ENCODE results near the gene PTPRN2. TPM values are rescaled to one million over a fixed set of nuclear protein-coding genes. Genes with fewer than 3 reads are reported as not detected.
"Not testable (repeated sequence)": the region's sequence is repeated elsewhere in the genome, so short reads cannot be mapped to it uniquely, and the experiment has no call there.

Gene PTPRN2
- total RNA-seq, 2 experiments from 2014 or later = 0.70 TPM; not detected in 1

DNA sequence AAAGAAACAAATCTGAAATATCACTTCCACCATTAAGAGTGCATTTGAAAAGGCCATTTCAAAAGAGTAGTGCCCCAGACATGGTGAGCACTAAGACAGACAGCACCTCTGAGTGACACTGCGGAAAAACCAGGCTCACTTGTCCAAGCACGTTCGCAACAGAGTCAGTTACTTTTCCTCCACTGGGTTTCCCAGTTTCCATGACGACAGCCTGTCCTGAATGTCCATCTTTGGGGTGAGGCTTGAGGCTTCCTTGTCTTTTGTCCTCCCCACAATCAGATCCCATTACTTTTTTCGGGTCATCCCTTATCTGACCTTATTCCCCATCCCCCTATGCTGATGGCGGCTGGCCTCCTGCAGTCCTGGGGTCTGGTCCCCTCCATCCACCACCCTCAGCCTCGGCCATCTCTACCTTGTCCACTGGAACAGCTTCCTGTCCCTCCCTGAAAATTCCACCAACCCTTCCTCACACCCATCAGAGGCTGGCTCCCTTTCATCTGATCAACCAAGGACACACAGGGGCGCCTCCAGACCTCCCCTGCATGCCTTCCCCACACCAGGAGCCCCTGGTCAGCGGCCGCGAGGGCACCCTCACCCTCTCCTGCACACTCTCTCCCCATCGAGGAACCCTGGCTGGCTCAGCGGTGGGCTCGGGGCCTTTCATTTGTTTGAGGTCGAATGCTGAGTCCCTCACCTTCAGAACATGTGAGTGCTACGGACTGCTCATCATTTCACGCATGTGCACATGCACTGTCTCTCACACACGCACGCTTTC lies 887.2 kb downstream of the PTPRN2 start:
- Histone ChIP-seq H3K27ac (ENCODE audit: low read depth, low read length, poor library complexity, severe bottlenecking) (no peak overlapping the region), H3K4me2 (ENCODE audit: low read length) (no peak overlapping the region), H3K9me2 (ENCODE audit: insufficient read depth, low read length) (no peaks in the 10 kb centered on the region), H3K9me3 (ENCODE audit: low read length) (no peaks in the 10 kb centered on the region), H3K79me2 (ENCODE audit: insufficient read depth, low read depth, low read length) (no peaks in the 10 kb centered on the region), H3K36me3 (ENCODE audit: insufficient read depth, low read length) (no peaks in the 10 kb centered on the region), H3K4me1 (ENCODE audit: insufficient read depth, low read length, poor library complexity, severe bottlenecking) (no peaks in the 10 kb centered on the region), H4K20me1 (ENCODE audit: insufficient read depth, low read length) (no peaks in the 10 kb centered on the region), H2AFZ (ENCODE audit: low read length) (no peak overlapping the region), H3K4me3 (ENCODE audit: low read depth, low read length, poor library complexity, severe bottlenecking) (no peak overlapping the region)
- TF ChIP-seq, protein P1, sequence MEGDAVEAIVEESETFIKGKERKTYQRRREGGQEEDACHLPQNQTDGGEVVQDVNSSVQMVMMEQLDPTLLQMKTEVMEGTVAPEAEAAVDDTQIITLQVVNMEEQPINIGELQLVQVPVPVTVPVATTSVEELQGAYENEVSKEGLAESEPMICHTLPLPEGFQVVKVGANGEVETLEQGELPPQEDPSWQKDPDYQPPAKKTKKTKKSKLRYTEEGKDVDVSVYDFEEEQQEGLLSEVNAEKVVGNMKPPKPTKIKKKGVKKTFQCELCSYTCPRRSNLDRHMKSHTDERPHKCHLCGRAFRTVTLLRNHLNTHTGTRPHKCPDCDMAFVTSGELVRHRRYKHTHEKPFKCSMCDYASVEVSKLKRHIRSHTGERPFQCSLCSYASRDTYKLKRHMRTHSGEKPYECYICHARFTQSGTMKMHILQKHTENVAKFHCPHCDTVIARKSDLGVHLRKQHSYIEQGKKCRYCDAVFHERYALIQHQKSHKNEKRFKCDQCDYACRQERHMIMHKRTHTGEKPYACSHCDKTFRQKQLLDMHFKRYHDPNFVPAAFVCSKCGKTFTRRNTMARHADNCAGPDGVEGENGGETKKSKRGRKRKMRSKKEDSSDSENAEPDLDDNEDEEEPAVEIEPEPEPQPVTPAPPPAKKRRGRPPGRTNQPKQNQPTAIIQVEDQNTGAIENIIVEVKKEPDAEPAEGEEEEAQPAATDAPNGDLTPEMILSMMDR (conservative IDR thresholded peaks at IDR 0.05; ENCODE audit: low read length) = no peak
- TF ChIP-seq EZH2phosphoT487 (IDR thresholded peaks at IDR 0.05; ENCODE audit: borderline replicate concordance, low read depth, low read length) = no peak
- POLR2A ChIA-PET = no interaction called here
- intact Hi-C loops (cut with micrococcal nuclease; ENCODE audit: unreplicated experiment) = no loop called here
- no TSS peak for BruUV-seq (replicated peaks)
- CTCF ChIA-PET (ENCODE audit: unreplicated experiment) = no interaction called here
- DNase-seq (ENCODE audit: low spot score) = no peak

DNA sequence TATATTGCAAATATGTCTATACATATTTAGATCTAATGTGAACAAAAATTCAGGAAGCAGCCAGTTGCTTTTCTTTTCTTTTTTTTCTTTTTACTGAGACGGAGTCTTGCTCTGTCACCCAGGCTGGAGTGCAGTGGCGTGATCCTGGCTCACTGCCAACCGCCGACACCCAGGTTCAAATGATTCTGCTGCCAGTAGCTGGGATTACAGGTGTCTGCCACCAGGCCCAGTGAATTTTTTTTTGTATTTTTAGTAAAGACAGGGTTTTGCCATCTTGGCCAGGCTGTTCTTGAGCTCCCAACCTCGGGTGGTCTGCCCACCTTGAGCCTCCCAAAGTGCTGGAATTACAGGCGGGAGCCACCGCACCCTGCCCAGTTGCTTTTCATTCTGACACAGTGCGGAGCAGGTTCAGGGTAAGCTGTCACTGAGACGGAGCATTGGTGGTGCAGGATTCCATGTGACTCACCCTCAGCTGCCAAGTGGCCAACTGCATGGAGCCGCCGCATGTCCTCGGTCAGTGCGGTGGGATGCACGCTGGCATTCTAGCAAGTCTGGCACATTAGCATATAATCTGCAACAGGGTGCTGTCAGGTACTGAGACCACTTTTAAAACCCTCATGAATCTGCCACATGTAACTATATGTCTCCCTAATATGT lies 888.1 kb downstream of the PTPRN2 start:
- DNase-seq (ENCODE audit: low spot score) = no peak
- H3K4me2 ChIP-seq (ENCODE audit: low read length) = no peak overlapping the region
- ChIA-PET POLR2A (no interaction called here), CTCF (ENCODE audit: unreplicated experiment) (no interaction called here)
- intact Hi-C loops (cut with micrococcal nuclease; ENCODE audit: unreplicated experiment) = no loop called here
- H3K4me1 ChIP-seq (ENCODE audit: insufficient read depth, low read length, poor library complexity, severe bottlenecking) = no peaks in the 10 kb centered on the region
- H2AFZ ChIP-seq (ENCODE audit: low read length) = no peak overlapping the region
- no peak overlapping the region for H3K4me3 ChIP-seq (ENCODE audit: low read depth, low read length, poor library complexity, severe bottlenecking)
- H4K20me1 ChIP-seq (ENCODE audit: insufficient read depth, low read length) = no peaks in the 10 kb centered on the region
- H3K79me2 ChIP-seq (ENCODE audit: insufficient read depth, low read depth, low read length) = no peaks in the 10 kb centered on the region
- no peaks in the 10 kb centered on the region for H3K36me3 ChIP-seq (ENCODE audit: insufficient read depth, low read length)
- no peak overlapping the region for H3K27ac ChIP-seq (ENCODE audit: low read depth, low read length, poor library complexity, severe bottlenecking)
- no peaks in the 10 kb centered on the region for H3K9me2 ChIP-seq (ENCODE audit: insufficient read depth, low read length)
- BruUV-seq (replicated peaks) = no TSS peak
- H3K9me3 ChIP-seq (ENCODE audit: low read length) = no peaks in the 10 kb centered on the region
- TF ChIP-seq, protein P1 (conservative IDR thresholded peaks at IDR 0.05; ENCODE audit: low read length) = no peak
- no peak for TF ChIP-seq EZH2phosphoT487 (IDR thresholded peaks at IDR 0.05; ENCODE audit: borderline replicate concordance, low read depth, low read length)

DNA sequence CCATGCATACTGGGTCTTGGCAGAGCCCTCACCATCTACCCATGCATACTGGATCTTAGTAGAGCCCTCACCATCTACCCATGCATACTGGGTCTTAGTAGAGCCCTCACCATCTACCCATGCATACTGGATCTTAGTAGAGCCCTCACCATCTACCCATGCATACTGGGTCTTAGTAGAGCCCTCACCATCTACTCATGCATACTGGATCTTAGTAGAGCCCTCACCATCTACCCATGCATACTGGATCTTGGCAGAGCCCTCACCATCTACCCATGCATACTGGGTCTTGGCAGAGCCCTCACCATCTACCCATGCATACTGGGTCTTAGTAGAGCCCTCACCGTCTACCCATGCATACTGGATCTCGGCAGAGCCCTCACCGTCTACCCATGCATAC lies 890.3 kb downstream of the PTPRN2 start:
- H3K4me3 ChIP-seq (ENCODE audit: low read depth, low read length, poor library complexity, severe bottlenecking); H3K4me1 ChIP-seq (ENCODE audit: insufficient read depth, low read length, poor library complexity, severe bottlenecking); H3K36me3 ChIP-seq (ENCODE audit: insufficient read depth, low read length); BruUV-seq (replicated peaks); H4K20me1 ChIP-seq (ENCODE audit: insufficient read depth, low read length); H3K9me3 ChIP-seq (ENCODE audit: low read length); H3K79me2 ChIP-seq (ENCODE audit: insufficient read depth, low read depth, low read length); H3K4me2 ChIP-seq (ENCODE audit: low read length); POLR2A ChIA-PET; intact Hi-C loops (cut with micrococcal nuclease; ENCODE audit: unreplicated experiment); H2AFZ ChIP-seq (ENCODE audit: low read length); DNase-seq (ENCODE audit: low spot score); H3K9me2 ChIP-seq (ENCODE audit: insufficient read depth, low read length); CTCF ChIA-PET (ENCODE audit: unreplicated experiment); H3K27ac ChIP-seq (ENCODE audit: low read depth, low read length, poor library complexity, severe bottlenecking): not testable (repeated sequence)

DNA sequence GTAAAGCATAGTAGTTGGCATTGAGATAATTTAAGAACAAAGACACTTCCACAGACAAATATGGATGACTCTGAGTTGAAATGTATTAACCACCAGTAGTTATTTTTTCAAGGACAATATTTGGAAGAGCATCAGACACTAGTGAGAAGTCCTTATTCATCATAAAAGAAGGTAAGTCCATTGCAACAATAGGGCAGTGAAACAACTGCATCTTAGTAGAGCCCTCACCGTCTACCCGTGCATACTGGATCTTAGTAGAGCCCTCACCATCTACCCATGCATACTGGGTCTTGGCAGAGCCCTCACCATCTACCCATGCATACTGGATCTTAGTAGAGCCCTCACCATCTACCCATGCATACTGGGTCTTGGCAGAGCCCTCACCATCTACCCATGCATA lies 892.0 kb downstream of the PTPRN2 start:
- intact Hi-C loops (cut with micrococcal nuclease; ENCODE audit: unreplicated experiment); DNase-seq (ENCODE audit: low spot score); H3K9me2 ChIP-seq (ENCODE audit: insufficient read depth, low read length); H3K4me3 ChIP-seq (ENCODE audit: low read depth, low read length, poor library complexity, severe bottlenecking); H3K4me2 ChIP-seq (ENCODE audit: low read length); H2AFZ ChIP-seq (ENCODE audit: low read length); H3K36me3 ChIP-seq (ENCODE audit: insufficient read depth, low read length); H3K9me3 ChIP-seq (ENCODE audit: low read length); CTCF ChIA-PET (ENCODE audit: unreplicated experiment); H3K79me2 ChIP-seq (ENCODE audit: insufficient read depth, low read depth, low read length); H3K27ac ChIP-seq (ENCODE audit: low read depth, low read length, poor library complexity, severe bottlenecking); H4K20me1 ChIP-seq (ENCODE audit: insufficient read depth, low read length); H3K4me1 ChIP-seq (ENCODE audit: insufficient read depth, low read length, poor library complexity, severe bottlenecking); POLR2A ChIA-PET; BruUV-seq (replicated peaks): not testable (repeated sequence)

Measured in OCI-LY7 (cell line).